ENCODE data around the gene SLC26A1.
"Not testable (repeated sequence)": the region's sequence is repeated elsewhere in the genome, so short reads cannot be mapped to it uniquely, and the experiment has no call there.

SLC26A1 gene

GRCh38 chr4:978957-979701, 14.1 kb downstream of the SLC26A1 start:
- DNase-seq = no peak

- not testable (repeated sequence) for DNase-seq
These were observed 17.2 kb downstream of the SLC26A1 start for GRCh38 chr4:976016-976415.

GRCh38 chr4:974668-975067, 18.5 kb downstream of the SLC26A1 start:
- DNase-seq = no peak

- DNase-seq = peak; percentile 89
These were observed 19.5 kb downstream of the SLC26A1 start, which contains the start of gene DGKQ for GRCh38 chr4:973431-974397. Gene DGKQ (minus strand): TSS chr4:973569. CDS start chr4:973482, 87 bp downstream.

- peak; percentile 69 for DNase-seq
These were observed 20.4 kb downstream of the SLC26A1 start for GRCh38 chr4:972651-973424.

GRCh38 chr4:971666-972500, 21.3 kb downstream of the SLC26A1 start:
- no peak for DNase-seq

- DNase-seq = no peak
These were observed 22.2 kb downstream of the SLC26A1 start for GRCh38 chr4:970854-971520.

GRCh38 chr4:970046-970745, 23.0 kb downstream of the SLC26A1 start:
- no peak for DNase-seq

- DNase-seq = no peak
These were observed 24.4 kb downstream of the SLC26A1 start for GRCh38 chr4:968621-969394.

- no peak for DNase-seq
These were observed 25.0 kb downstream of the SLC26A1 start for GRCh38 chr4:968221-968620.

- no peak for DNase-seq
These were observed 25.8 kb downstream of the SLC26A1 start for GRCh38 chr4:967113-968104.

GRCh38 chr4:966266-967112, 26.7 kb downstream of the SLC26A1 start:
- DNase-seq = no peak

- no peak for DNase-seq
These were observed 27.5 kb downstream of the SLC26A1 start for GRCh38 chr4:965766-966134.

GRCh38 chr4:965048-965765, 28.0 kb downstream of the SLC26A1 start:
- no peak for DNase-seq

GRCh38 chr4:964346-965025, 28.7 kb downstream of the SLC26A1 start:
- no peak for DNase-seq
